CD4-positive, CD25-positive, alpha-beta regulatory T cell (primary cell): Measurements from ENCODE around the gene PGGHG. TPM values are rescaled to one million over a fixed set of nuclear protein-coding genes. Genes with fewer than 3 reads are reported as not detected.
"Not testable (repeated sequence)": the region's sequence is repeated elsewhere in the genome, so short reads cannot be mapped to it uniquely, and the experiment has no call there.

Source experiments
- ATAC-seq, 2 donors: fragments of 150-1000 bp; cut with Tn5 transposase; one replicate each; pipeline ENCODE4 v1.10.0; 2021; ENCODE audit warnings: low read depth in 2 of 2, moderate number of reproducible peaks in 2 of 2, moderate library complexity in 1 of 2
- DNase-seq, 3 donors: peaks; one replicate each; pipeline versions ENCODE4 v3.0.0 to v3.0.0-alpha.2; 2012 to 2022; ENCODE audit warnings: mixed read lengths in 1 of 3
- H3K27ac ChIP-seq: one replicate; pipeline ENCODE4 v1.7.0; 2013; ENCODE audit warnings: mild to moderate bottlenecking, low read length; ENCODE audit not compliant: insufficient read depth, poor library complexity, severe bottlenecking
- H3K27me3 ChIP-seq: one replicate; pipeline ENCODE4 v1.7.0; 2013; ENCODE audit warnings: low read length; ENCODE audit not compliant: control insufficient read depth, insufficient read depth
- H3K36me3 ChIP-seq: one replicate; pipeline ENCODE4 v1.7.0; 2013; ENCODE audit warnings: mild to moderate bottlenecking, low read length, moderate library complexity; ENCODE audit not compliant: control insufficient read depth, insufficient read depth
- H3K4me1 ChIP-seq: 2 replicates; pipeline ENCODE4 v1.7.0; 2013; ENCODE audit warnings: mild to moderate bottlenecking, low read length; ENCODE audit not compliant: insufficient read depth, control insufficient read depth, poor library complexity, severe bottlenecking
- H3K4me3 ChIP-seq: one replicate; pipeline ENCODE4 v1.7.0; 2013; ENCODE audit warnings: low read depth, mild to moderate bottlenecking, low read length, moderate library complexity
- H3K9me3 ChIP-seq, 2 experiments: 1 replicate in 1 of 2; 2 replicates in 1 of 2; pipeline ENCODE4 v1.7.0; 2013; ENCODE audit warnings: low read length in 2 of 2, mild to moderate bottlenecking in 1 of 2, moderate library complexity in 1 of 2; ENCODE audit not compliant: control insufficient read depth in 2 of 2
- H3K27ac Mint-ChIP-seq, 3 donors: one replicate each; pipeline ENCODE4 v1.8.0; 2020 to 2022; ENCODE audit warnings: mild to moderate bottlenecking in 3 of 3, mixed read lengths in 3 of 3, moderate library complexity in 2 of 3
- H3K27me3 Mint-ChIP-seq: one replicate; pipeline ENCODE4 v1.8.0; 2022; ENCODE audit warnings: mild to moderate bottlenecking, mixed read lengths
- H3K36me3 Mint-ChIP-seq: one replicate; pipeline ENCODE4 v1.8.0; 2020; ENCODE audit warnings: mixed read lengths
- H3K4me1 Mint-ChIP-seq, 4 donors: one replicate each; pipeline ENCODE4 v1.8.0; 2020 to 2022; ENCODE audit warnings: mixed read lengths in 4 of 4, mild to moderate bottlenecking in 1 of 4
- H3K4me3 Mint-ChIP-seq, 4 donors: one replicate each; pipeline ENCODE4 v1.8.0; 2020 to 2022; ENCODE audit warnings: mild to moderate bottlenecking in 4 of 4, mixed read lengths in 4 of 4, moderate library complexity in 3 of 4
- H3K9me3 Mint-ChIP-seq, 7 donors: one replicate each; pipeline ENCODE4 v1.8.0; 2020 to 2022; ENCODE audit warnings: mixed read lengths in 7 of 7, mild to moderate bottlenecking in 3 of 7, moderate library complexity in 2 of 7
- polyA plus RNA-seq, 4 donors: library from polyadenylated mRNA; unstranded; fragments of 300-500 nt; fragmentation: Illumina TruSeq; gene quantifications; one replicate each; pipeline ENCODE4 v1.2.3, GENCODE V29; 2021
- total RNA-seq: library from RNA; stranded (reverse); gene quantifications from one replicate; pipeline ENCODE4 v1.2.3, GENCODE V29; 2022

PGGHG gene
- total and polyA plus RNA-seq, 5 donors from 2014 or later, result 1.5 to 188 (median 2.9) TPM

GRCh38 chr11:283405-284104 lies 5.4 kb upstream of the PGGHG start:
- Histone ChIP-seq H3K36me3 (no peaks in the 10 kb centered on the region), H3K27me3 (peaks cover 7% of the 10 kb centered on the region), H3K4me1 (peaks cover 59% of the 10 kb centered on the region), H3K9me3 (no peaks in the 10 kb centered on the region), H3K4me3 (no peak overlapping the region), H3K27ac (no peak overlapping the region)
- Mint-ChIP-seq H3K9me3 (no peaks in the 10 kb centered on the region), H3K4me3 (peak overlapping the region; percentile 21 to 81 (median 57)), H3K4me1 (peaks cover 0 to 58% (median 7%) of the 10 kb centered on the region in 4 donors), H3K36me3 (peaks cover 4% of the 10 kb centered on the region), H3K27me3 (peaks cover 57% of the 10 kb centered on the region), H3K27ac (peak overlapping the region in 1 of 3 donors; percentile 61)
- DNase-seq (no peak), ATAC-seq (no peak)

GRCh38 chr11:284105-285020 lies 4.6 kb upstream of the PGGHG start:
- Mint-ChIP-seq H3K9me3 (no peaks in the 10 kb centered on the region), H3K27me3 (peaks cover 57% of the 10 kb centered on the region), H3K36me3 (peaks cover 4% of the 10 kb centered on the region), H3K4me1 (peaks cover 0 to 54% (median 7%) of the 10 kb centered on the region in 4 donors), H3K27ac (no peak overlapping the region), H3K4me3 (peak overlapping the region in 1 of 4 donors; percentile 46)
- ATAC-seq (no peak), DNase-seq (no peak)
- Histone ChIP-seq H3K4me1 (peaks cover 51% of the 10 kb centered on the region), H3K27me3 (peaks cover 7% of the 10 kb centered on the region), H3K9me3 (no peaks in the 10 kb centered on the region), H3K4me3 (no peak overlapping the region), H3K36me3 (no peaks in the 10 kb centered on the region), H3K27ac (no peak overlapping the region)

- peak overlapping the region in 3 of 4 donors; percentile 29 to 96 (median 69) for H3K4me3 Mint-ChIP-seq
- Histone ChIP-seq H3K9me3 (no peaks in the 10 kb centered on the region), H3K27ac (no peak overlapping the region), H3K4me1 (peaks cover 47% of the 10 kb centered on the region), H3K36me3 (no peaks in the 10 kb centered on the region), H3K27me3 (peaks cover 7% of the 10 kb centered on the region), H3K4me3 (no peak overlapping the region)
- ATAC-seq (no peak), DNase-seq (no peak)
- H3K9me3 Mint-ChIP-seq, result no peaks in the 10 kb centered on the region
- peaks cover 51% of the 10 kb centered on the region for H3K27me3 Mint-ChIP-seq
- H3K36me3 Mint-ChIP-seq, result peaks cover 4% of the 10 kb centered on the region
- H3K4me1 Mint-ChIP-seq, result peaks cover 0 to 58% (median 7%) of the 10 kb centered on the region in 4 donors
- H3K27ac Mint-ChIP-seq, result no peak overlapping the region
Observed at GRCh38 chr11:285021-285893, 3.7 kb upstream of the PGGHG start.

GRCh38 chr11:285894-286220 lies 3.1 kb upstream of the PGGHG start:
- Mint-ChIP-seq H3K9me3 (no peaks in the 10 kb centered on the region), H3K36me3 (peaks cover 4% of the 10 kb centered on the region), H3K4me1 (peaks cover 0 to 58% (median 7%) of the 10 kb centered on the region in 4 donors), H3K27ac (peak overlapping the region in 1 of 3 donors; percentile 5), H3K27me3 (peaks cover 49% of the 10 kb centered on the region), H3K4me3 (peak overlapping the region in 1 of 4 donors; percentile 96)
- ATAC-seq (no peak), DNase-seq (no peak)
- Histone ChIP-seq H3K27ac (no peak overlapping the region), H3K4me1 (peaks cover 41% of the 10 kb centered on the region), H3K4me3 (no peak overlapping the region), H3K36me3 (no peaks in the 10 kb centered on the region), H3K9me3 (no peaks in the 10 kb centered on the region), H3K27me3 (peaks cover 7% of the 10 kb centered on the region)

GRCh38 chr11:286977-287820 lies 1.7 kb upstream of the PGGHG start:
- H3K4me3 ChIP-seq, result peak overlapping the region; percentile 66
- H3K9me3 Mint-ChIP-seq, H3K9me3 ChIP-seq, H3K36me3 Mint-ChIP-seq, H3K36me3 ChIP-seq, H3K27me3 ChIP-seq, ATAC-seq: not testable (repeated sequence)
- Mint-ChIP-seq H3K27ac (peak overlapping the region; percentile 74 to 98 (median 88)), H3K4me1 (peaks cover 0 to 50% (median 5%) of the 10 kb centered on the region in 4 donors), H3K4me3 (peak overlapping the region; percentile 86 to 98 (median 96)), H3K27me3 (peaks cover 36% of the 10 kb centered on the region)
- peak; percentile 39 to 70 (median 42) for DNase-seq
- peaks cover 28% of the 10 kb centered on the region for H3K4me1 ChIP-seq
- H3K27ac ChIP-seq, result peak overlapping the region; percentile 79

GRCh38 chr11:287821-288477 lies 977 bp upstream of the PGGHG start:
- peak overlapping the region; percentile 79 for H3K27ac ChIP-seq
- H3K4me3 ChIP-seq, result peak overlapping the region; percentile 66
- Mint-ChIP-seq H3K4me3 (peak overlapping the region; percentile 86 to 98 (median 96)), H3K27ac (peak overlapping the region; percentile 88 to 92 (median 89)), H3K27me3 (peaks cover 28% of the 10 kb centered on the region), H3K36me3 (peaks cover 1% of the 10 kb centered on the region), H3K9me3 (no peaks in the 10 kb centered on the region), H3K4me1 (peaks cover 0 to 43% (median 5%) of the 10 kb centered on the region in 4 donors)
- peaks cover under 1% of the 10 kb centered on the region for H3K27me3 ChIP-seq
- peaks cover 23% of the 10 kb centered on the region for H3K4me1 ChIP-seq
- peak; percentile 18 to 34 for ATAC-seq
- peak in 1 of 3 donors; percentile 36 for DNase-seq
- no peaks in the 10 kb centered on the region for H3K9me3 ChIP-seq
- H3K36me3 ChIP-seq, result no peaks in the 10 kb centered on the region
